CD4-positive, CD25-positive, alpha-beta regulatory T cell (primary cell): Measurements from ENCODE around the gene DISC1. TPM values are rescaled to one million over a fixed set of nuclear protein-coding genes. Genes with fewer than 3 reads are reported as not detected.
A peak's percentile ranks its signal among the peaks of the same experiment; 100 is the strongest.
"Not testable (repeated sequence)": the region's sequence is repeated elsewhere in the genome, so short reads cannot be mapped to it uniquely, and the experiment has no call there.

Source experiments
- ATAC-seq, 2 donors: fragments of 150-1000 bp; cut with Tn5 transposase; one replicate each; pipeline ENCODE4 v1.10.0; 2021; ENCODE audit warnings: low read depth in 2 of 2, moderate number of reproducible peaks in 2 of 2, moderate library complexity in 1 of 2
- DNase-seq, 3 donors: peaks; one replicate each; pipeline versions ENCODE4 v3.0.0 to v3.0.0-alpha.2; 2012 to 2022; ENCODE audit warnings: mixed read lengths in 1 of 3
- H3K27ac ChIP-seq: one replicate; pipeline ENCODE4 v1.7.0; 2013; ENCODE audit warnings: mild to moderate bottlenecking, low read length; ENCODE audit not compliant: insufficient read depth, poor library complexity, severe bottlenecking
- H3K27me3 ChIP-seq: one replicate; pipeline ENCODE4 v1.7.0; 2013; ENCODE audit warnings: low read length; ENCODE audit not compliant: control insufficient read depth, insufficient read depth
- H3K36me3 ChIP-seq: one replicate; pipeline ENCODE4 v1.7.0; 2013; ENCODE audit warnings: mild to moderate bottlenecking, low read length, moderate library complexity; ENCODE audit not compliant: control insufficient read depth, insufficient read depth
- H3K4me1 ChIP-seq: 2 replicates; pipeline ENCODE4 v1.7.0; 2013; ENCODE audit warnings: mild to moderate bottlenecking, low read length; ENCODE audit not compliant: insufficient read depth, control insufficient read depth, poor library complexity, severe bottlenecking
- H3K4me3 ChIP-seq: one replicate; pipeline ENCODE4 v1.7.0; 2013; ENCODE audit warnings: low read depth, mild to moderate bottlenecking, low read length, moderate library complexity
- H3K9me3 ChIP-seq, 2 experiments: 1 replicate in 1 of 2; 2 replicates in 1 of 2; pipeline ENCODE4 v1.7.0; 2013; ENCODE audit warnings: low read length in 2 of 2, mild to moderate bottlenecking in 1 of 2, moderate library complexity in 1 of 2; ENCODE audit not compliant: control insufficient read depth in 2 of 2
- H3K27ac Mint-ChIP-seq, 3 donors: one replicate each; pipeline ENCODE4 v1.8.0; 2020 to 2022; ENCODE audit warnings: mild to moderate bottlenecking in 3 of 3, mixed read lengths in 3 of 3, moderate library complexity in 2 of 3
- H3K27me3 Mint-ChIP-seq: one replicate; pipeline ENCODE4 v1.8.0; 2022; ENCODE audit warnings: mild to moderate bottlenecking, mixed read lengths
- H3K36me3 Mint-ChIP-seq: one replicate; pipeline ENCODE4 v1.8.0; 2020; ENCODE audit warnings: mixed read lengths
- H3K4me1 Mint-ChIP-seq, 4 donors: one replicate each; pipeline ENCODE4 v1.8.0; 2020 to 2022; ENCODE audit warnings: mixed read lengths in 4 of 4, mild to moderate bottlenecking in 1 of 4
- H3K4me3 Mint-ChIP-seq, 4 donors: one replicate each; pipeline ENCODE4 v1.8.0; 2020 to 2022; ENCODE audit warnings: mild to moderate bottlenecking in 4 of 4, mixed read lengths in 4 of 4, moderate library complexity in 3 of 4
- H3K9me3 Mint-ChIP-seq, 7 donors: one replicate each; pipeline ENCODE4 v1.8.0; 2020 to 2022; ENCODE audit warnings: mixed read lengths in 7 of 7, mild to moderate bottlenecking in 3 of 7, moderate library complexity in 2 of 7
- polyA plus RNA-seq, 4 donors: library from polyadenylated mRNA; unstranded; fragments of 300-500 nt; fragmentation: Illumina TruSeq; gene quantifications; one replicate each; pipeline ENCODE4 v1.2.3, GENCODE V29; 2021
- total RNA-seq: library from RNA; stranded (reverse); gene quantifications from one replicate; pipeline ENCODE4 v1.2.3, GENCODE V29; 2022

The DISC1 gene
- total and polyA plus RNA-seq, 5 donors from 2014 or later = 0.78 to 25.5 (median 2.5) TPM

GRCh38 chr1:231964241-231964640 lies 337.7 kb downstream of the DISC1 start:
- no peak for DNase-seq
- Mint-ChIP-seq H3K4me1 (peaks cover 0 to 4% (median 0%) of the 10 kb centered on the region in 4 donors), H3K27me3 (no peaks in the 10 kb centered on the region), H3K36me3 (peaks cover 29% of the 10 kb centered on the region), H3K4me3 (no peak overlapping the region), H3K9me3 (peaks cover 0 to 4% (median 0%) of the 10 kb centered on the region in 7 donors), H3K27ac (no peak overlapping the region)
- Histone ChIP-seq H3K36me3 (peaks cover 3% of the 10 kb centered on the region), H3K9me3 (no peaks in the 10 kb centered on the region), H3K4me1 (no peaks in the 10 kb centered on the region), H3K27ac (no peak overlapping the region), H3K4me3 (no peak overlapping the region), H3K27me3 (no peaks in the 10 kb centered on the region)
- no peak for ATAC-seq

GRCh38 chr1:231964961-231965360 lies 338.4 kb downstream of the DISC1 start:
- peaks cover 25% of the 10 kb centered on the region for H3K36me3 Mint-ChIP-seq
- DNase-seq (no peak), ATAC-seq (no peak)
- peak overlapping the region in 1 of 3 donors; percentile 45 for H3K27ac Mint-ChIP-seq
- no peak overlapping the region for H3K4me3 Mint-ChIP-seq
- Histone ChIP-seq H3K4me3 (no peak overlapping the region), H3K27ac (no peak overlapping the region), H3K27me3 (no peaks in the 10 kb centered on the region), H3K36me3 (peaks cover 3% of the 10 kb centered on the region), H3K4me1 (no peaks in the 10 kb centered on the region), H3K9me3 (no peaks in the 10 kb centered on the region)
- no peaks in the 10 kb centered on the region for H3K27me3 Mint-ChIP-seq
- peaks cover 0 to 5% (median 0%) of the 10 kb centered on the region in 7 donors for H3K9me3 Mint-ChIP-seq
- H3K4me1 Mint-ChIP-seq = peaks cover 0 to 4% (median 0%) of the 10 kb centered on the region in 4 donors

- Histone ChIP-seq H3K9me3 (no peaks in the 10 kb centered on the region), H3K27ac (no peak overlapping the region), H3K27me3 (no peaks in the 10 kb centered on the region), H3K4me3 (no peak overlapping the region), H3K4me1 (no peaks in the 10 kb centered on the region), H3K36me3 (peaks cover 3% of the 10 kb centered on the region)
- Mint-ChIP-seq H3K27me3 (no peaks in the 10 kb centered on the region), H3K27ac (peak overlapping the region in 1 of 3 donors; percentile 45), H3K4me3 (no peak overlapping the region), H3K4me1 (peaks cover 0 to 4% (median 0%) of the 10 kb centered on the region in 4 donors), H3K9me3 (peaks cover 0 to 5% (median 0%) of the 10 kb centered on the region in 7 donors), H3K36me3 (peaks cover 25% of the 10 kb centered on the region)
- ATAC-seq (no peak), DNase-seq (no peak)
Measured at GRCh38 chr1:231965615-231966014, 339.0 kb downstream of the DISC1 start.

GRCh38 chr1:231966983-231967382 lies 340.4 kb downstream of the DISC1 start:
- Mint-ChIP-seq H3K27me3 (no peaks in the 10 kb centered on the region), H3K9me3 (peaks cover 0 to 3% (median 0%) of the 10 kb centered on the region in 7 donors), H3K27ac (no peak overlapping the region), H3K4me1 (peaks cover 0 to 9% (median 0%) of the 10 kb centered on the region in 4 donors), H3K4me3 (no peak overlapping the region), H3K36me3 (peaks cover 25% of the 10 kb centered on the region)
- Histone ChIP-seq H3K36me3 (peaks cover 3% of the 10 kb centered on the region), H3K4me3 (no peak overlapping the region), H3K27me3 (no peaks in the 10 kb centered on the region), H3K9me3 (no peaks in the 10 kb centered on the region), H3K4me1 (no peaks in the 10 kb centered on the region), H3K27ac (no peak overlapping the region)
- ATAC-seq (no peak), DNase-seq (no peak)

- no peak overlapping the region for H3K4me3 Mint-ChIP-seq
- H3K27ac Mint-ChIP-seq = no peak overlapping the region
- Histone ChIP-seq H3K27ac (no peak overlapping the region), H3K36me3 (peaks cover 3% of the 10 kb centered on the region), H3K4me3 (no peak overlapping the region), H3K27me3 (no peaks in the 10 kb centered on the region), H3K4me1 (no peaks in the 10 kb centered on the region), H3K9me3 (no peaks in the 10 kb centered on the region)
- no peaks in the 10 kb centered on the region for H3K27me3 Mint-ChIP-seq
- H3K36me3 Mint-ChIP-seq = peaks cover 22% of the 10 kb centered on the region
- H3K9me3 Mint-ChIP-seq = peaks cover 0 to 3% (median 0%) of the 10 kb centered on the region in 7 donors
- DNase-seq (no peak), ATAC-seq (no peak)
- peaks cover 0 to 9% (median 0%) of the 10 kb centered on the region in 4 donors for H3K4me1 Mint-ChIP-seq
Measured at GRCh38 chr1:231969076-231969475, 342.5 kb downstream of the DISC1 start.

GRCh38 chr1:231969761-231970160 lies 343.2 kb downstream of the DISC1 start:
- H3K9me3 Mint-ChIP-seq, H3K4me1 ChIP-seq, H3K27ac Mint-ChIP-seq, H3K36me3 ChIP-seq, H3K9me3 ChIP-seq, DNase-seq, ATAC-seq, H3K27me3 ChIP-seq, H3K4me1 Mint-ChIP-seq, H3K27ac ChIP-seq, H3K4me3 ChIP-seq, H3K27me3 Mint-ChIP-seq, H3K4me3 Mint-ChIP-seq: not testable (repeated sequence)
- H3K36me3 Mint-ChIP-seq = peaks cover 22% of the 10 kb centered on the region

- DNase-seq (peak in 1 of 3 donors; percentile 11), ATAC-seq (no peak)
- H3K4me3 ChIP-seq = no peak overlapping the region
- Mint-ChIP-seq H3K4me1 (peaks cover 0 to 6% (median 0%) of the 10 kb centered on the region in 4 donors), H3K27ac (no peak overlapping the region), H3K36me3 (peaks cover 14% of the 10 kb centered on the region), H3K27me3 (no peaks in the 10 kb centered on the region), H3K9me3 (peaks cover 0 to 3% (median 0%) of the 10 kb centered on the region in 7 donors), H3K4me3 (no peak overlapping the region)
- peaks cover 3% of the 10 kb centered on the region for H3K36me3 ChIP-seq
- no peaks in the 10 kb centered on the region for H3K9me3 ChIP-seq
- H3K27ac ChIP-seq = no peak overlapping the region
- no peaks in the 10 kb centered on the region for H3K4me1 ChIP-seq
- H3K27me3 ChIP-seq = no peaks in the 10 kb centered on the region
Measured at GRCh38 chr1:231970684-231971083, 344.1 kb downstream of the DISC1 start.

GRCh38 chr1:231971397-231972110 lies 345.0 kb downstream of the DISC1 start:
- H3K27ac ChIP-seq = no peak overlapping the region
- Mint-ChIP-seq H3K4me3 (no peak overlapping the region), H3K9me3 (peaks cover 0 to 3% (median 0%) of the 10 kb centered on the region in 7 donors), H3K27me3 (no peaks in the 10 kb centered on the region), H3K4me1 (peaks cover 0 to 6% (median 0%) of the 10 kb centered on the region in 4 donors), H3K36me3 (peaks cover 20% of the 10 kb centered on the region), H3K27ac (no peak overlapping the region)
- H3K4me3 ChIP-seq = no peak overlapping the region
- ATAC-seq (no peak), DNase-seq (no peak)
- H3K4me1 ChIP-seq = no peaks in the 10 kb centered on the region
- H3K9me3 ChIP-seq = no peaks in the 10 kb centered on the region
- H3K27me3 ChIP-seq = no peaks in the 10 kb centered on the region
- peaks cover 3% of the 10 kb centered on the region for H3K36me3 ChIP-seq
